ENCODE measurements around the gene DESI1. TPM values are rescaled to one million over a fixed set of nuclear protein-coding genes. Genes with fewer than 3 reads are reported as not detected.

The DESI1 gene
- total RNA-seq, 1 donor from 2014 or later: 22.7 TPM

DNA sequence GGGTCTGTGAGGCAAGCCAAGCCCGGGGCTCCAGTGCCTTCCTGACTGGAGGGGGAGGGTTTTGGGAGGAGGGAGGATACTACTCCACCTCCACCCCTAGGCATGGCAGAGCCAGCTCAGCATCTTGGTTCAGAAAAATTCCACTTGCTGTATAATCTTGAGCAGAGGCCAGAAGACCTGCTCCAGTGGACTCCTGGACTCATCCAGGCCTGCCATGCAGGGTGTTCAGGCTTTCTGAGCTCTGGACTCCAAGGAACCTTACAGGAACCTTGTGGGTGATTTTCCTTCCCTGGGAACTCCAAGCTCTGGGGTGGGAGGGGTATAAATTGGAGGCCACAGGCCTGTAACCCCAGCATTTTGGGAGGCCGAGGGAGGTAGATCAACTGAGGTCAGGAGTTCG, 50.6 kb downstream of the DESI1 start:
- Histone ChIP-seq H2AFZ (replicated peaks) (no peak overlapping the region), H3K36me3 (no peaks in the 10 kb centered on the region), H3K4me2 (no peak overlapping the region), H4K20me1 (ENCODE audit: low read depth) (no peaks in the 10 kb centered on the region), H3K9ac (no peak overlapping the region), H3K9me3 (ENCODE audit: low read depth) (no peaks in the 10 kb centered on the region), H3K27me3 (no peaks in the 10 kb centered on the region), H3K27ac (no peak overlapping the region), H3K79me2 (ENCODE audit: low read depth) (no peaks in the 10 kb centered on the region), H3K4me1 (no peaks in the 10 kb centered on the region), H3K4me3 (no peak overlapping the region), H3F3A (ENCODE audit: low read depth) (no peaks in the 10 kb centered on the region)
- no peaks in the 10 kb centered on the region for H3K36me3 Mint-ChIP-seq
- H3K4me3 Mint-ChIP-seq: no peak overlapping the region
- DNase-seq (ENCODE audit: low spot score): no peak
- H3K9me3 Mint-ChIP-seq: no peaks in the 10 kb centered on the region
- H3K27ac Mint-ChIP-seq: no peak overlapping the region
- TF ChIP-seq, protein P1, sequence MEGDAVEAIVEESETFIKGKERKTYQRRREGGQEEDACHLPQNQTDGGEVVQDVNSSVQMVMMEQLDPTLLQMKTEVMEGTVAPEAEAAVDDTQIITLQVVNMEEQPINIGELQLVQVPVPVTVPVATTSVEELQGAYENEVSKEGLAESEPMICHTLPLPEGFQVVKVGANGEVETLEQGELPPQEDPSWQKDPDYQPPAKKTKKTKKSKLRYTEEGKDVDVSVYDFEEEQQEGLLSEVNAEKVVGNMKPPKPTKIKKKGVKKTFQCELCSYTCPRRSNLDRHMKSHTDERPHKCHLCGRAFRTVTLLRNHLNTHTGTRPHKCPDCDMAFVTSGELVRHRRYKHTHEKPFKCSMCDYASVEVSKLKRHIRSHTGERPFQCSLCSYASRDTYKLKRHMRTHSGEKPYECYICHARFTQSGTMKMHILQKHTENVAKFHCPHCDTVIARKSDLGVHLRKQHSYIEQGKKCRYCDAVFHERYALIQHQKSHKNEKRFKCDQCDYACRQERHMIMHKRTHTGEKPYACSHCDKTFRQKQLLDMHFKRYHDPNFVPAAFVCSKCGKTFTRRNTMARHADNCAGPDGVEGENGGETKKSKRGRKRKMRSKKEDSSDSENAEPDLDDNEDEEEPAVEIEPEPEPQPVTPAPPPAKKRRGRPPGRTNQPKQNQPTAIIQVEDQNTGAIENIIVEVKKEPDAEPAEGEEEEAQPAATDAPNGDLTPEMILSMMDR (IDR thresholded peaks at IDR 0.05): no peak
- TF ChIP-seq EZH2phosphoT487 (IDR thresholded peaks at IDR 0.05): no peak
- TF ChIP-seq EZH2 (IDR thresholded peaks at IDR 0.05): no peak
- peaks cover 22% of the 10 kb centered on the region for H3K4me1 Mint-ChIP-seq
- peaks cover 12% of the 10 kb centered on the region for H3K27me3 Mint-ChIP-seq (ENCODE audit: insufficient read depth, low read depth)

DNA sequence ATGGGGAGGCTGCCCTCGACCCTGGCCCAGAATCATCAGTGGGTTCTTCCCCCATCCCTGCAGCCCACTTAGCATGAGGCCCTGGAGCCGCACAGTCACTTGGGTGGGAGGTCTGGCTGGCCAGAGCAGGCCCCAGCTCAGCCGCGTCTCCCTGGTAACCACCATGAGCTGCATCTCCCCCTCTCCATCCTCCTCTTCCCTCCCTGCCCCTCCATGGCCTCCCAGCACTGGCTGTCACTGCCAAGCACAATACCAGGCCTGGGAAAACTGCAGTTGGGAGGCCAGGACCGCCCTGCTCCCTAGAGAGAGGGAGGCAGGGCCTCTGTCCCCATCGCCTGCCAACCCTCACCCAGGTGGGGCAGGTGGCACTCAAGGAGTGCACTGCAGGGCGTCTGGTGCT, 52.0 kb downstream of the DESI1 start:
- no peak for DNase-seq (ENCODE audit: low spot score)
- Histone ChIP-seq H3K79me2 (ENCODE audit: low read depth) (no peaks in the 10 kb centered on the region), H2AFZ (replicated peaks) (no peak overlapping the region), H4K20me1 (ENCODE audit: low read depth) (no peaks in the 10 kb centered on the region), H3F3A (ENCODE audit: low read depth) (no peaks in the 10 kb centered on the region), H3K27ac (no peak overlapping the region), H3K9ac (no peak overlapping the region), H3K27me3 (no peaks in the 10 kb centered on the region), H3K36me3 (no peaks in the 10 kb centered on the region), H3K4me1 (no peaks in the 10 kb centered on the region), H3K4me2 (no peak overlapping the region), H3K4me3 (no peak overlapping the region), H3K9me3 (ENCODE audit: low read depth) (no peaks in the 10 kb centered on the region)
- peaks cover 22% of the 10 kb centered on the region for H3K4me1 Mint-ChIP-seq
- H3K36me3 Mint-ChIP-seq: no peaks in the 10 kb centered on the region
- peaks cover 12% of the 10 kb centered on the region for H3K27me3 Mint-ChIP-seq (ENCODE audit: insufficient read depth, low read depth)
- no peaks in the 10 kb centered on the region for H3K9me3 Mint-ChIP-seq
- H3K27ac Mint-ChIP-seq: peak overlapping the region; percentile 98
- TF ChIP-seq EZH2phosphoT487 (IDR thresholded peaks at IDR 0.05) (no peak), EZH2 (IDR thresholded peaks at IDR 0.05) (no peak)
- TF ChIP-seq, protein P1 (IDR thresholded peaks at IDR 0.05): no peak
- peak overlapping the region; percentile 67 for H3K4me3 Mint-ChIP-seq

DNA sequence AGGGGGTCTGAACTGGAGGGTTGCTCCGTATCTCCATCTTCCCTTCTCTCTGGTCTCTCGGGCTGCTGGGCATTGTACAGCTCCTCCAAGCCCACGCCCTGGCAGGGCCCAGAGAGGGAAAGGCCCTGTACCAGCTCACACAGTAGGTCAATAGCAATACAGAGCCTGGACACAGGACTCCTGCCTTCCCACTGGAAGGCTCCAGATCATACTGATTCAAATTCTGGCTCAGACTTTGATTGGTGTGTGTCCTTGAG, 53.4 kb downstream of the DESI1 start:
- no peak overlapping the region for H3K27ac ChIP-seq
- no peaks in the 10 kb centered on the region for H3K4me1 ChIP-seq
- no peak overlapping the region for H3K4me3 Mint-ChIP-seq
- no peak overlapping the region for H2AFZ ChIP-seq (replicated peaks)
- peaks cover 31% of the 10 kb centered on the region for H3K4me1 Mint-ChIP-seq
- H3K9ac ChIP-seq: no peak overlapping the region
- no peaks in the 10 kb centered on the region for H4K20me1 ChIP-seq (ENCODE audit: low read depth)
- no peaks in the 10 kb centered on the region for H3K79me2 ChIP-seq (ENCODE audit: low read depth)
- peaks cover 11% of the 10 kb centered on the region for H3K27me3 Mint-ChIP-seq (ENCODE audit: insufficient read depth, low read depth)
- TF ChIP-seq EZH2 (IDR thresholded peaks at IDR 0.05) (no peak), EZH2phosphoT487 (IDR thresholded peaks at IDR 0.05) (no peak)
- TF ChIP-seq, protein P1 (IDR thresholded peaks at IDR 0.05): no peak
- no peaks in the 10 kb centered on the region for H3K36me3 ChIP-seq
- H3K4me2 ChIP-seq: no peak overlapping the region
- H3K36me3 Mint-ChIP-seq: no peaks in the 10 kb centered on the region
- no peaks in the 10 kb centered on the region for H3K9me3 Mint-ChIP-seq
- H3K27ac Mint-ChIP-seq: peak overlapping the region; percentile 57
- H3K4me3 ChIP-seq: no peak overlapping the region
- no peaks in the 10 kb centered on the region for H3K27me3 ChIP-seq
- no peaks in the 10 kb centered on the region for H3F3A ChIP-seq (ENCODE audit: low read depth)
- DNase-seq (ENCODE audit: low spot score): no peak
- H3K9me3 ChIP-seq (ENCODE audit: low read depth): no peaks in the 10 kb centered on the region
